Measurements from ENCODE around the gene TUT1.
"Not testable (repeated sequence)": the region's sequence is repeated elsewhere in the genome, so short reads cannot be mapped to it uniquely, and the experiment has no call there.

The TUT1 gene

GRCh38 chr11:62575156-62575555 is 16.2 kb downstream of the TUT1 start:
- DNase-seq, result no peak

- DNase-seq, result no peak
Observed at GRCh38 chr11:62574363-62575071, 16.8 kb downstream of the TUT1 start.

- peak; percentile 97 for DNase-seq
Observed at GRCh38 chr11:62573592-62574362, 17.5 kb downstream of the TUT1 start, which contains the start of gene EEF1G. TSS of gene EEF1G (minus strand) at chr11:62573891. CDS start at chr11:62573842, 49 bp downstream.

- no peak for DNase-seq
Observed at GRCh38 chr11:62573006-62573591, 18.2 kb downstream of the TUT1 start.

- no peak for DNase-seq
Observed at GRCh38 chr11:62572431-62572830, 18.9 kb downstream of the TUT1 start.

- DNase-seq, result not testable (repeated sequence)
Observed at GRCh38 chr11:62571493-62571892, 19.8 kb downstream of the TUT1 start.

- not testable (repeated sequence) for DNase-seq
Observed at GRCh38 chr11:62570903-62571302, 20.4 kb downstream of the TUT1 start.

GRCh38 chr11:62569611-62570010 is 21.7 kb downstream of the TUT1 start:
- DNase-seq, result no peak

- no peak for DNase-seq
Observed at GRCh38 chr11:62567018-62567633, 24.2 kb downstream of the TUT1 start.

GRCh38 chr11:62566247-62566646 is 25.1 kb downstream of the TUT1 start:
- no peak for DNase-seq

- DNase-seq, result no peak
Observed at GRCh38 chr11:62565100-62565802, 26.1 kb downstream of the TUT1 start.

GRCh38 chr11:62561677-62562230 is 29.6 kb downstream of the TUT1 start:
- not testable (repeated sequence) for DNase-seq

- peak; percentile 74 for DNase-seq
Observed at GRCh38 chr11:62560566-62561103, 30.7 kb downstream of the TUT1 start.

- not testable (repeated sequence) for DNase-seq
Observed at GRCh38 chr11:62559626-62560025, 31.7 kb downstream of the TUT1 start.

- DNase-seq, result no peak
Observed at GRCh38 chr11:62559204-62559603, 32.1 kb downstream of the TUT1 start.

- DNase-seq, result no peak
Observed at GRCh38 chr11:62558669-62559068, 32.7 kb downstream of the TUT1 start.

GRCh38 chr11:62556875-62557631 is 34.3 kb downstream of the TUT1 start:
- no peak for DNase-seq

- DNase-seq, result peak; percentile 62
Observed at GRCh38 chr11:62556108-62556874, 35.0 kb downstream of the TUT1 start.

GRCh38 chr11:62555464-62556107 is 35.7 kb downstream of the TUT1 start:
- DNase-seq, result peak; percentile 31
